Sciatic nerve (tissue), 2 donors: ENCODE data around the gene ATOSA. TPM values are rescaled to one million over a fixed set of nuclear protein-coding genes. Genes with fewer than 3 reads are reported as not detected.

Experiments
- ATAC-seq: fragments of 200-7000 bp; cut with Tn5 transposase; one replicate; pipeline ENCODE4 v1.9.1; 2020; ENCODE audit warnings: mild to moderate bottlenecking, moderate library complexity
- DNase-seq: peaks from one replicate; pipeline ENCODE4 v3.0.0-alpha.2; 2020; ENCODE audit warnings: low spot score
- intact Hi-C: fragments of 100-400 bp; cut with DNase I; formaldehyde crosslinking; loops from one replicate; pipeline ENCODE4 v1.14.2; 2022
- total RNA-seq: library from RNA; stranded (reverse); fragmentation: NEBNext Ultra II Directional; extraction: Animal tissue kit (Norgen Biotek cat#: 25700); gene quantifications from one replicate; pipeline ENCODE4 v1.2.1, GENCODE V29; 2021
- donor health status: DM: no; HTN: no; CAD: no.
- donor health status: DM: no; HTN: no; CAD: no.

Gene ATOSA
- total RNA-seq, 1 donor from 2014 or later, result 39.3 TPM

GRCh38 chr15:52660192-52660591 is 19.0 kb downstream of the ATOSA start:
- intact Hi-C loops, result no loop called here
- no peak for DNase-seq
- no peak for ATAC-seq

- intact Hi-C loops, result no loop called here
- DNase-seq, result no peak
- ATAC-seq, result no peak
These were observed 20.2 kb downstream of the ATOSA start for GRCh38 chr15:52658955-52659354.

- intact Hi-C loops, result no loop called here
- DNase-seq (no peak), ATAC-seq (peak; percentile 83)
These were observed 21.9 kb downstream of the ATOSA start for GRCh38 chr15:52657338-52657737.

- ATAC-seq, result peak; percentile 35
- intact Hi-C loops, result no loop called here
- no peak for DNase-seq
These were observed 22.8 kb downstream of the ATOSA start for GRCh38 chr15:52656412-52656811.

GRCh38 chr15:52653431-52653964 is 25.7 kb downstream of the ATOSA start:
- no peak for ATAC-seq
- intact Hi-C loops, result no loop called here
- no peak for DNase-seq

GRCh38 chr15:52652984-52653383 is 26.2 kb downstream of the ATOSA start:
- DNase-seq, result no peak
- intact Hi-C loops, result no loop called here
- peak; percentile 70 for ATAC-seq

GRCh38 chr15:52652286-52652685 is 26.9 kb downstream of the ATOSA start:
- DNase-seq, result no peak
- ATAC-seq, result peak; percentile 2
- intact Hi-C loops, result no loop called here

- ATAC-seq, result peak; percentile 99
- DNase-seq, result peak; percentile 66
- intact Hi-C loops, result no loop called here
These were observed 27.3 kb downstream of the ATOSA start for GRCh38 chr15:52651868-52652267.

GRCh38 chr15:52651114-52651513 is 28.1 kb downstream of the ATOSA start:
- DNase-seq (no peak), ATAC-seq (no peak)
- intact Hi-C loops, result no loop called here

GRCh38 chr15:52649686-52650085 is 29.5 kb downstream of the ATOSA start:
- intact Hi-C loops, result no loop called here
- DNase-seq (no peak), ATAC-seq (no peak)

- DNase-seq (no peak), ATAC-seq (no peak)
- intact Hi-C loops, result no loop called here
These were observed 33.3 kb downstream of the ATOSA start for GRCh38 chr15:52645916-52646315.

GRCh38 chr15:52642386-52643361 is 36.5 kb downstream of the ATOSA start:
- intact Hi-C loops, result no loop called here
- no peak for DNase-seq
- peak; percentile 71 for ATAC-seq

- no peak for DNase-seq
- ATAC-seq, result no peak
- intact Hi-C loops, result no loop called here
These were observed 42.7 kb downstream of the ATOSA start for GRCh38 chr15:52636459-52636858.

- intact Hi-C loops, result no loop called here
- ATAC-seq (no peak), DNase-seq (no peak)
These were observed 43.3 kb downstream of the ATOSA start for GRCh38 chr15:52635908-52636307.

Other genes starting within 250 kb of the ATOSA start
- 30.2 TPM for gene MYO5A, start 150.5 kb downstream of the ATOSA start, total RNA-seq
- gene ARPP19, start 110.4 kb downstream of the ATOSA start, total RNA-seq, result 191 TPM
- not detected for gene ONECUT1, start 110.9 kb upstream of the ATOSA start, total RNA-seq